NCI-H524 (cell line): ENCODE measurements around the gene ARL6IP4.

Experiments used
- DNase-seq, 2 experiments: peaks; one replicate each; lab custom pipeline; 2025; lab: John Stamatoyannopoulos, UW

ARL6IP4 gene

GRCh38 chr12:122978507-122978955, 1.9 kb upstream of the ARL6IP4 start:
- DNase-seq, result no peak

- no peak for DNase-seq
Measured at GRCh38 chr12:122979001-122979907, 1.2 kb upstream of the ARL6IP4 start.

- DNase-seq, result no peak
Measured at GRCh38 chr12:122979908-122980182, 636 bp upstream of the ARL6IP4 start.

DNA sequence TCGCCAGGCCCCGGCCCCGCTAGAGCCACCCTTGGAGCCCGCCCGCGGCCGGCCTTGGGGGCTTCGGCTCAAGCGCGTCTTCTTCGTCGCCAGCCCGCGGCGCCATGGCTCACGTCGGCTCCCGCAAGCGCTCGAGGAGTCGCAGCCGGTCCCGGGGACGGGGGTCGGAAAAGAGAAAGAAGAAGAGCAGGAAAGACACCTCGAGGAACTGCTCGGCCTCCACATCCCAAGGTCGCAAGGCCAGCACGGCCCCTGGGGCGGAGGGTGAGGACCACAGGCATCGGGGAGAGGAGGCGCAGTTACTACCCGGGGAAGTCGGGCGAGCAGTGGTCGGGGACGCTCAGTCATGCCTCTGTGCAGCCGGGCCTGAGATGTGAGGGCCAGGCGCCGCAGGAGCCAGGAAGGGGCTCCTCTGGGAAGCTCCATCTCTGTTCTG, 573 bp downstream of the ARL6IP4 start:
- DNase-seq, result no peak

- no peak for DNase-seq
Measured at GRCh38 chr12:122981587-122982476, 1.4 kb downstream of the ARL6IP4 start.

GRCh38 chr12:122982477-122982815, 2.0 kb downstream of the ARL6IP4 start:
- no peak for DNase-seq

GRCh38 chr12:122982963-122983788, 2.7 kb downstream of the ARL6IP4 start:
- DNase-seq, result no peak

GRCh38 chr12:122983789-122984515, 3.5 kb downstream of the ARL6IP4 start:
- no peak for DNase-seq

DNA sequence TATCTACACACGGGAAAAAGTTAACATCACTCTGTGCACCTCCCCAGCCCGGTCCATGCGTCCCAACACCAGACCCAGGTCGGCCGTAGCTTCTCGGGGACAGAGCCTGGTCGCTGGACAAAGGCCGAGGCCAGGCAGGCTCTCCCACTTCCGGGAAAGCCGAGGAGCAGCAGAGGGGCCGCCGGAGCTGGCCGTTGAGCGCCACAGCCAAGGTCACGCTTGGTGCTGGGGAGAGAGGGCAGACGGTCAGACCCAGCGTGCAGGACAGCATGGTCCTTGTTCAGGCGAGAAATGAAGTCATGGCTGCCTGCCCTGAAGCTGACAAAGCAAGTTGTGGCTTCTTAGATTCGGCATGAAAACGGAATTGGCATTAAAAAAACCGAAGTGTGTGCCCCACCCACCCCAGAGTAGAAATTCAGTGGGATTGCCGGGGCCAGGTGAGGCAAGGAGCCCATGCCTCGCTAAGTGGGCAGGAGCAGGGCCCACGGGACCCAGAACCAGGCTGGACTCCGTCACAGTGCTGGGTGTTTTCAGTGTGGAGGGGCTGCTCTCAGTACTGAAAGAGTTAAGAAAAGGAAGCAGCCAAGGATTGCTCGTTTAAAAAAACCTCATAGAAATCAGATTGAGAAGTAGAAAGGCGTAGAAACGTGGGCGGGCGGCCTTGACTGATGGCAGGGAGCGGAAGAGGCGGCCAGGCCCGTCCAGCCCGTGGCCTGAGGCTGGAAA, 4.3 kb downstream of the ARL6IP4 start:
- no peak for DNase-seq

GRCh38 chr12:122985338-122986257, 5.1 kb downstream of the ARL6IP4 start:
- DNase-seq, result no peak

DNA sequence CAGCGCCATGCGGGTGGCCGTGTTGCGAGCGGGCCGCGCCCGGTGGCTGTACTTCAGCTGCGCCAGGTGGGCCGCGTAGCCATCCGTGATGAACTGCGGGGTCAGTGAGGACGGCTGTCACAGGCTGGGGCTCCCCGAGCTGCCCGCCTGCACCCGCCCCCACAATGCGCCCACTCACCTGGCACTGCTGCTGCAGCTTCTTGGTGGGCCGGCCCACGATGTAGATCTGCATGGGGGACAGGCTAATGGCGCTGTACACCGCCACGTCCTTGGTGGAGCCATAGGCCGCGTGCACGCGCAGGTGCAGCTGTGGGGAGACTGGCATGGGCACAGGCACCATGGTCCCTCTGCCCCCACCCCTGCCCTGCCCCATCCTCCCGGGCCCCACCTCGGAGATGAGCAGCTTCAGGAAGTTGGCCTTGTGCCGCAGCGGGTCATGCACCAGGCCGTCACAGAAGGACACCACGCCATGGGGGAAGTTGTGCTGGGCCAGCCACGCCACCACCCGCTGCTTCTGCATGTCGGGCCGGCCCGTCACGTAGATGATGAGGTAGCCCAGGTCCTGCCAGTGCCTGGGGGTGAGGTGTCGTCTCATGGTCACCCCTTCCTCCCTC, 5.9 kb downstream of the ARL6IP4 start:
- DNase-seq, result no peak

DNA sequence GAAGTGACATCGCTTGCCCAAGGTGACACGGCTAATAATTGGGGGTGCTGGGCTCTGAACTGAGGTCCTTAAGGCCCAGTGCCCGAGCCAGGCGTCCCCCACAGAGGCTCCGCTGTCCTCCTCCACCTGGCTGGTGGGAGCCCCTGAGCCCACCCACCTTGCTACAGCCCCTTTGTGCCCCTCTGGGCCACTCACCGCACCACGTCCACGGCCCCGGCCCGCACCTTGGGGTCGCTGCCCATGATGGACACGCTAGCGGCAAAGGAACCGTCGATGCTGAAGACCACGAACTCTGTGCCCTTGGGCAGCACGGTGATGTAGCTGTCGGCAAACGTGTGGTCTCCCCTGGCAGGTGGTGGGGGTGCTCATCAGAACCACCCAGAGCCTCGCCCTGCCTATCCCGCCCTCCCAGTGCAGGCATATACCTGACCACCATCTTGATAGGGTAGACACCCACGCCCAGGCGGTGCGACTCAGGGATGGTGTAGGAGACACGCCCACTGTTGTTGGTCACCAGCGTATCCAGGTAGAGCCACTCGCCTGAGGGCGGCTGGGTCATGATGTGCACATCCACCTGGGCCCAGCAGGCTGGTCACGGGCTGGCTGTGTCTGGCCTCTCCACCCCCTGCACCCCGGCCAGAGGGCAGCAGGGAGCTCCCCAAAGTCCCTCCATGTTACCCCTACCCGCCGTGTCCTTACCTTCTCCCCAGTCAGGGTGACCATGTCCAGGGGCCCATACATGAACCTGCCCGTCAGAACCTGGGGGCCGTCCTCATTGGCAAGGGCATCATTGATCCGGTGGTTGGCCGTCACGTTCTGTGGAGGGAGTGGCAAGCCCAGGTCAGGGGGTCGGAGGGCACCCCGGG, 6.8 kb downstream of the ARL6IP4 start:
- no peak for DNase-seq

DNA sequence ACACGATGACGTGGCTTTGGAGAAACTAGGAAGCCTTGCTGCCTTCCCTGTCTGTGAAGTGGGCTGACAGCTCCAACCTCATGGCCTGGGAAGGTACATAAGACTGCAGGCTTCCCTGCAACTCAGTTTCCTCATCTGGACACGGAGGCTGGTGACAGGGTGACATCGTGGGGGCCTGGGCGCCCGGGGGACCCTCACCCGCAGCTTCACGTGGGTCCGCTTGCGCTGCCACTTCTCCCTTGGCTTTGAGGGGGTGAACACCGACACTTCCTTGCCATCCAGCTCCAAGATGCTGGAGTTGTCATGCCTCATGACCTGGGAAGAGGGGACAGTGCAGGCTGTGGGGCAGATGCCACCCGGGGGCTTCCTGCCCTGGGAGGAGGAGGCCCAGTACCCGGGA, 7.6 kb downstream of the ARL6IP4 start:
- DNase-seq, result no peak

DNA sequence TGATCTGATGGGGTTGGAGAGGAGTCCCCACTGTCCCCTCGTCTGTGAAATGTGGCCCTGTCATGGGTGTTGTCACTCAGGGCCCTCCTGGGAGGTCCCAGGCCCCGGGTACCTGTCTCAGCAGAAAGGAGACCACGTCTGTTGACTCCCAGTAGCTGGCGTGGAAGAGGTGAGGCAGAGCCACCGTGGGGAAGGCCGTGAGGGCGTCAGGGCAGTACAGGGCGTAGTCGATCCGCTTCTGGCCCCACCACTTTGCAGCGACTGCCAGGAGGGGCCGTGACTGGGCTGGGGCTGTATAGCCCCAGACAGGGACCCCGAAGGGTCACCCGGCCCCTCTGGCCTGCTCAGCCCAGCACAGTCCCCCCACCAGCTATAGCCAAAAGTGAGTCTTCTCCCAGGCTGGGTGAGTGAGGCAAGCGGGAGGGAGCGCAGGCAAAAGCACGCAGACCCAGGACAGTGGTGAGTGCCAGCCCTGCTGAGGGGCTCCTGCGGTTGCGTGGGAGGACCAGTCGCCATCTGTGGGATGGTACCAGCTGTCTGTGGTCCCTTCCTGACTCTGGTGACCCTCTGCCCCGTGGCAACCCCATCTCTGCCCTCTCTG, 8.2 kb downstream of the ARL6IP4 start:
- DNase-seq, result no peak

GRCh38 chr12:122989225-122989839, 8.9 kb downstream of the ARL6IP4 start:
- DNase-seq, result no peak

- no peak for DNase-seq
Measured at GRCh38 chr12:122989874-122990419, 9.5 kb downstream of the ARL6IP4 start.

GRCh38 chr12:122990561-122990960, 10.1 kb downstream of the ARL6IP4 start:
- no peak for DNase-seq
